GM21529 (cell line): ENCODE measurements around the gene THAP2.

Experiments
- ATAC-seq: cut with Tn5 transposase; IDR thresholded peaks from one replicate; pipeline ENCODE4 v1.9.1; 2021; ENCODE audit not compliant: unreplicated experiment

THAP2 gene

DNA sequence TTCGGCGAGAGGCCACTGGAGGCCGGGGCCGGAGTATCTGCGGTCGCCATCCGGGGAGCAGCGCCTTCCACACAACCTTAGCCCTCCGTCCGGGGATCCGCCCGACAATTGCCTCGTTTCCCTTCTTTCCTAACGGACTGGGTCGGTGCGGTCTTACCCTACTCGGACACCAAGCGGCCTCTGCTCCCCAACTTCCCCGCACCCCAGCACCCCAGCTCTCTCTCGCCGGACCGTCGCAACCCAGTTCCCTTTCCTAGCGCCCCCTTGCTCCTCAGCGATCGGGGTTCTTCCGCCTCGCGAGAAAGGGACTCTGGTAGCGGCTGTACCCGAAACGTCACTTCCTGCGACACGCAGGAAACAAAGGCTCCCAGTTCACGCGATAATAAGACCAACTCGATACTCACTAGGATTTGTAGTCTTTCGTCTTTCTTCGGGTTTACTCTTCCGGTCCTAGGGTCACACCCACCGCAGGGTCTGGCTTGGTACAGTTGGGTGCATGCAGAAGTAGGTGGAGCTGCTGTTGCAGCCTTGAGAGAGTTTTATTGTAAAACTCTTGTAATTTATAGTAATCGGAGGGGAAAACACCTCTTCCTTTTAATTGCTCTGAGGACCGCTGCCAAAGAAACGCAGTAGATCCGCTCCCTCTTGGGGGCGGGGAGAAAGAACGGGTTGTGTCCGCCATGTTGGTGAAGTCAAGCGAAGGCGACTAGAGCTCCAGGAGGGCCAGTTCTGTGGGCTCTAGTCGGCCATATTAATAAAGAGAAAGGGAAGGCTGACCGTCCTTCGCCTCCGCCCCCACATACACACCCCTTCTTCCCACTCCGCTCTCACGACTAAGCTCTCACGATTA lies at the start of gene THAP2, which contains the start of gene ZFC3H1:
THAP2 (plus strand) TSS at position 741 of the 850 bp plus-strand sequence. CDS start 209 bp downstream, outside the sequence.
ZFC3H1 (minus strand) TSS at position 288 of the 850 bp plus-strand sequence; CDS start at position 50, 238 bp downstream.
- ATAC-seq = peak; percentile 91

DNA sequence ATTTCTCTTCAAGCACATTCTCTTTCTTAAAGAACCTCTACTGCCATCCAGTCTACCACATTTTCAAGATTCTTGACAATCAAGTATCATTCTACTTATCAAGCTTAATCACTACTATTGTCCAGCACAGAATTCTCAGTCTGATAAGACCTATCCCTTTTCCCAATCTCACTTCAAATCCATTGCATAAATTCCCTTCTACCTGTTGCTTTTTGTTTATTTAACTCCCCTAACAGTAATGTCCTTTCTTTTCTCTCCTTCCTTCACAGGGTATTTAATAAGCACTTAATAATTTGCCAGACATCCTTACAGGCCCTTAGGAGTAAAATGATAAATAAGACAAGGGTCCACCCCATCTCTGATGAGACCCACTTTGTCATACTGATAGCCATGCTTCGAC lies 42.2 kb upstream of the THAP2 start:
- no peak for ATAC-seq

DNA sequence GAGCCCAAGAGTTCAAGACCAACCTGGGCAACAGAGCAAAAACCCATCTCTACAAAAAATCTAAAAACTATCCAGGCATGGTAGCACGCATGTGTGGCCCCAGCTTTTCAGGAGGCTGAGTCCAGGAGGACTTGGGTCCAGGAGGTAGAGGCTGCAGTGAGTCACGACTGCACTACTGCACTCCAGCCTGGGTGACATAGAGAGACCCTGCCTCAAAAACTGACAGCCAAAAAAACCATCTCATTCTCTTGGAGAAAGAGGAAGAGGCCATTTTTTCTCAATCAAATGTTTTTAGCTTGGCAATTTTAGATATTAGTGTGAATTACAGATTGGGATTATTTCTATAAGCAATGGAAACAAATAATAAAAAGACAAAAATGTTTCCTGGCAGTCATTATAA lies 38.6 kb upstream of the THAP2 start:
- no peak for ATAC-seq

DNA sequence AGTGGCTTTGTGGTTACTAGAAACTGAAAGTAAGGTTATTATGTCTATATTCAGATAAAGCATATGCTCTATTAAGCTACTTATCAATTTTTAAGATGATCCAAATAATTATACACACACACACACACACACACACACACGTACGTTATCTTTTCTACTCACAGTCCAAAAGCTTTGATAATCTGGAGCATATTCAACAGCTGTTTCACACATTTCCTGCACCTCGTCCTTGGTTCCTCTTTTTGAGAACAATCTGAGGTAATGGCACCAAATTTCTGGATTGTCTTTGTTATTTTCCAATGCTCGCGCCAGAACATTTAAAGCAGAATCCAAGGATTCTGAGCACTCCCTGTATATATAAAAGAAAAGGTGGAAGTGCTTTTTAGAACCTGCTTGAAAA lies 38.0 kb upstream of the THAP2 start:
- peak; percentile 80 for ATAC-seq

DNA sequence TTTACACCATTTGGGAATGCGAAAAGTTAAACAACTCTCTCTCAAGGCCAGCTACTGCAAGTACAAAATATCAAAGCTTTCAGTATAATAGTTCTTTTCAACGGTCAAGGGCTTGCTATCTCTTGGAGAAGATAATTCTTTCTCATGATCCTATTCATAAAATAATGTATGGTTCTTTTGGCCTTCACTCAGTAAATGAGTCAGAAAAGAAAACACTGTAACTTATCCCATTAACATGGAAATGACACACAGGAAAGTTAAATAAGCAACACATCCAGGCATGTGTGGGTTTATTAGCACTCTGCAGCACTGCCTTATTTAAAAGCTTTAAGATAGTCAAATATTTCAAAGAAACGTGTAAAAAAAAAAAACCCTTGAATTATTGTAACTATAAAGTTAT lies 37.3 kb upstream of the THAP2 start:
- no peak for ATAC-seq

DNA sequence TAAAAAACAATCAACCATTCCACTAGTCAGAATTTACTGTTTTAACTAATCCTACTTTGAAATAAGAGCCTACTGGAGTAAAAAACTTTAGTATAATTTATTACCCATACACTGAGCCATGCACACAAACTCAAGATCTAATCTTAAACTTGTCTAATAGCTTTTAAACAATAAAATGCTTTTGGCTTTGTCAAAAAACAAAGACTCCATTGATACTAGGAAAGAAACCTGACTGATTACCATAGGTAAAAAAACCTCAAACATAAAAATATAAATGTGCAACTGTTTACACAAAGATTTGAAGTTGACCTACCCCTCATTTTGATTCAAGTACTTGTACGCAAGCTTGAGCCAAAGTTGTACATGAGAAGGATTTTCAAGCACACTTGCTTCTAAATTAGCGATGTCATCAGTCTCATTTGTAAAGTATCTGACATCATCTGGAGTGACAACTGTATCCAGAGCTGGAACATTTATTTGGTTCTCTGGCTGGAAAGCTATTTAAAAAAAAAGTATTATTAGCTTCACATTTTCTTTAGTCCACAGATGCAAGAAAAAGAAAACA lies 36.6 kb upstream of the THAP2 start:
- no peak for ATAC-seq

DNA sequence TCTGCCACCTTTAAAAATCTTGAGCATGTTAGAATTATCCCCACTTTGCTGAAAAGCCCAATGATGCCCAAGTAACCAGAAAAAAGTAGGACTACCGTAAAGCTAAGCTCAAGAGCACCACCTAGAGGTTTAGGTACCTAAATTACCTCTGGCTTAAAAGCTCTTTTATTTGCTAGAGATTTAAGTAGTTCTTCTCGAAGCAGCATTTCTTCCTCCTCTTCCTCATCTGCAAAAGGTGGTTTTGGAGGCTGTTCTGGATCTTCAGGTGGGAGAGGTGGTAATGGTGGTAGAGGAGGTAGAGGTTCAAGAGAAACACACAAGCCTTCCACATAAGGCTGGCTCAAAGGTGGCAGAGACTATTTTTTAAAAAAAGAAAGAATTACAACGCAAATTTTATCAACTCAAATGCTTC lies 27.4 kb upstream of the THAP2 start:
- peak; percentile 66 for ATAC-seq

DNA sequence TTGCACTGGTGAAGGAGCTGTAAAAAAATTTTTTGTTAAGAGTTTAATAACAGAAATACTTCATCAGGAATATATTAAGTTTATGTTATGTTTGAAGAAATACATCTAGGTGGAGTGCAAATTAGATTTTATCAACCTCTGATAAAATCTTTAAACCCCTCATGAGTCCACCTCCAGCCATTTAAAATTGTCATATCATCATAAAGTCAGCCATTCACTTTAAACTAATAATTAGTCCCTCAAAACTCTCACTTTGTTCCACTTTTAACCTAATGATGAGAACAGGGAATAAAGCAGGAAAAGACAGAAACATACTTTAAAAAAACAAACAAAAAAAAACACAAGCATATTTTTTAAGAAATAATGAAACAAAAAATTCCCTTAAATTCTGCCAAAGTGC lies 25.6 kb upstream of the THAP2 start:
- no peak for ATAC-seq

DNA sequence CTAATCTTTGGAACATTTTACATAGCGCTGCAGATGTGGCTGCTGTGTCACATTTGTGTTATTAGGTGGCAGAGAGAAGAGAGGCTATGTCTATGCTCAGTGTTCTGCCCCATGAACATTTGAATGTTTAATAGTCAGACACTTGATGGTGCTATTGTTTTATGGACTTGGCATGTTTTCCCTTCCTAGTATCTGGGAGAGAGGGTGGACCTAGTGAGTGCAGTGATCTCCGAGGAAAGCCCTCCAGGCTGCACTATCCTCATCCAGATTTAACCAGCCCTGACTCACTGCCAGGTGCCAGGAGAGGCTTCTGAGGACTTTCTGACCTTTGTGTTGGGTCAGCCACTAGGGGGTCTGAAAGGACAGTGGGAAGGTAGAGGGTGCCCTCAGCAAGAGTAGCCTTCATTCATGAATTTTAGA lies 24.8 kb upstream of the THAP2 start:
- no peak for ATAC-seq

DNA sequence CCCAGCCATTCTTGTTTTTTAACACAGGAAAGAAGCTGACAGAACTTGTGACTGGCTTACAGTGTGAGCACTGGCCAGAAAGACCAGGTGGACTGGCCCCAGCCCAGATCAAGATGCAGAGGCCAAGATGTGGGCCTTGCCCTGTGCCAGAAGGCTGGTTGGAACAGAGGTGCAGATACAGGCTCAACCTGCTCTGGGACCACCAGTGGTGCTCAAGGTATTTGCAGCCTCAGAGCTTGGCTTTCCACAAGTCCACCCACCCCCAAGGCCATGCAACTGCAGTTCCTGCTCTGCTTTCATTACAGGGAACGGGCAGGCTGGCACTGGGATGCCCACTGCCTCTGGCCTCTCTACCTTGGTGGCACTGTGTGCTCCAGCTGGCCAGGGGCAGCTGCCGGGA lies 23.8 kb upstream of the THAP2 start:
- no peak for ATAC-seq

DNA sequence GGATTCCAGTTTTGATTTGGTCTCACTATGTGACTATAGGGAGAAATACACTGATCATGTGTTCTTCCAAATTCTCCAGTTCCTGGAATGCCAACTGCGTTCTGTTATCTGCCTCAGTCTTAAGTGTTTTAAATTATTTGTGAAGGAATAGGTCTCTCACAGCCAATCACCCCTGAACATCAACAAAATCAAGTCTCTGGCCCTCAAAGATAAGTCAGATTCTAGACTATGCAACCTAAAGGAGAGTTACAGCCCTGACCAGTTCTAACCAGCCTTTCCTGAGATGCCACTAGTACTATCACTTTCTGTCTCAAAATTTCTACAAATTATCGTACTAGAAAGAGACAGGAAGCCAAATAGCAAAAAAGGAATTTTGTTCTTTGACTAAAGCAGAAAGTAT lies 22.7 kb upstream of the THAP2 start:
- no peak for ATAC-seq

DNA sequence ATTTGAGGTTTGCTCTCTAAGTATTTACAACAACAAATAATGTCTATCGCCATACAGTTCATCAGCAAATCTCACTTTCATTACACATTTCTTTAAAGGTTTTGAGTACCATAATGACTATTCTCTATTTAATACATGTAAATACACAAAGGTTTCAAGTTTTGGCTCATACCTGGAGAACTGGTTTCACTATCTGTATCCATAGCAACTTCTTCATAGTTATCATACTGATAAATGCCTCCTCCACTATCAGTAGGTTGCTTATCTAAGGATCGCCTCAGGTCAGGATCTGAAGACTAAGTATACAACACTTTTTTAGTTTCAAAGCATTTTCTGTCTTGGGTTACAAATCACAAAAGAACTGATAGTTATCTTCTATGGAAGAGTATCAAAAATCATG lies 21.8 kb upstream of the THAP2 start:
- ATAC-seq = peak; percentile 46

DNA sequence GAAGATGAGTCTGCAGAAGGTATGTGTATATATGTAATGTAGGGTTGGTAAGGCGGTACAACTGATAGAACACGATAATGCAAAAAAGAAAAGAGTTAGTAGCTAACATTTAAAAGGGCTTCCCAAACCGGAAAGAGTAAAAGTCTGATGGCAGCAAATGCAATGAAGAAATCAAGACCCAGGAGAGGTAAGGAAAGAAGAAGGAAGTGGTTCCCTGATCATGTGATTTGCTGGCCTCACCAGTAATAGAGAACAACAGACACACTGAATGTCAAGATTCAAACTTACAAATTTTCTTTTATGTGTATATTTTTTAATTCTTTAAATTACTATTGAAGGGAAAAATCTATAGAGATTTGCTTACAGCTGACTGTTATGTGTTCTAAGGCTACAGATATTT lies 18.8 kb upstream of the THAP2 start:
- ATAC-seq = no peak

DNA sequence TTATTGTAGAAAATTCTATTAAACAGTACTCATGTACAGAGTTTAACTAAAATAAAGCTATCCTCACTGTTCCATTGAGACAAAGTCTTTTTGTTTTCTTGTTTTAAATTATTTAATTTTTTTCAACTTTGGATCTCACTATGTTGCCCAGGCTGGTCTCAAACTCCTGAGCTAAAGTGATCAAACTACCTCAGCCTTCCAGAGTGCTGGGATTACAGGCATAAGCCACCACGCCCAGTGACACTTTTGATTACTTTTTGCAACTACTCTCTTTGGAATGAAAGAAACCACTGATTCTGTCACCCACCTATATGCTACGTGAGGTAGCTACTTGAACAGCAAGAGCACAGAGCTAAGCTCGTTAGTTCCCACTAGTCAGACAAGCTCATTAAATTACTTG lies 17.6 kb upstream of the THAP2 start:
- no peak for ATAC-seq

DNA sequence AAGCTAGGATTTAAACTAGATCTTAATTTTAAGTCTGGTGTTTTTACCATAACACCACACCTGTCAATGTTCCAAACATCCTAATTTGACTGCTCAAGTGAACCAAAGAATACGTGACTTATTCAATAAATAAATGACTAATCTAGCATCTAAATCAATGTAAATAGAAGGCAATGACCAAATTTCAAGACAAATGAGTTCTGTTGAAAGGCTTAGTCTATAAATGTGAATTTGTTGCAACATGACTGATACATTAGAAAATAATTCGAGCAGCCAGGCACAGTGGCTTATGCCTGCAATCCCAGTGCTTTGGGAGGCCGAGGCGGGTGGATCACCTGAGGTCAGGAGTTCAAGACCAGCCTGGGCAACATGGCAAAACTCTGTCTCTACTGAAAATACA lies 15.6 kb upstream of the THAP2 start:
- ATAC-seq = no peak

DNA sequence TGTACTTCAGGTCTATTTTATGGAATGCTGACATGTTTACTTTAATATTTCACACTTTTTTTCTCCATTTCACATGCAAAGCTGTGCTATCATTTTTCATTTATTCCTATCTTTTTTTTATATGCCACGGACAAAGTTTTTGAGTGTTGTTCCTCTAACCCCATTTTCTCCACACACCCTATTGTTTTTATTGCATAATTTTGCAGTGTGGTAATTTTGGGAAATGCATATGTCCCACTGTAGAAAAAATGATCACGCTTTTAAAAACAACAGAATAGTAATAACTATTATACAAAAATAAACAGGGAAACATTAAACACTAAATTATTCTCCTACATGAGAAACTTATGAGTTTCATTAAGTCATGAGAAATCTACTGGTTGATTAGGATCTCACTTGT lies 14.7 kb upstream of the THAP2 start:
- ATAC-seq = no peak

DNA sequence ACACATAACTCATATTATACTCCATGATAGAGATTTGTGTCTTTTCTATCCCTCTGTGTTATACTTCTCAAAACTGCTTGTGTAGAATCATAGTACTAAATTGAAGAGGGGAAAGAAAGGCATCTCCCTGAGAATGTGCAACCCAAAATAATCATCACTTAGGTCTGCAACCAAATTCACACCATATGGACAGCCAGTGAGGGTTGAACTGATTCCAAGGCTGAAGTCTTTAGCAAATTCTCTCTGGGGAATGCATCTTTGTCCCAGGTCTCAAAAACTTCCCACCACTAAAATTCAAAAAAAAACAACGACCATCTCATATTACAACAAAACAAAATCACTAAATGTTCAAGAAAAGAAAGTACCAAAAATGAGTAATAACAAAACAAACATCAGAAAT lies 11.4 kb upstream of the THAP2 start:
- ATAC-seq = no peak

DNA sequence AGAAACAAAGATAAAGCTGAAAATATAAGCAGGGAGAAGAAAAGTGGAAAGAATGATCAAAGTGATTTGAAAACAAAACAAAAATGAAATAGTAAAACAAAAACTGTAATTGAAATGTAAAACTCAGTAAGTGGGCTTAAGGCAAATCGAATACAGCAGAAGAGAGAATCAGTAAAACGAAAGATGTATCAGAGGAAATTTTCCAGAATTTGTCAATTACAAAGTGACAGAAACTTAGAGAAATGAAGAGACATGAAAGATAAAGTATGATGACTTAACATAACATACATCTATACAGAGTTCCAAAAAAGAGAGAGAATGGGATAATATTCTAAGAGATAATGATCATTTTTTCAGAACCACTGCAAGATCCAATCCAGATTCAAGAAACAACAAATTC lies 11.0 kb upstream of the THAP2 start:
- ATAC-seq = no peak

DNA sequence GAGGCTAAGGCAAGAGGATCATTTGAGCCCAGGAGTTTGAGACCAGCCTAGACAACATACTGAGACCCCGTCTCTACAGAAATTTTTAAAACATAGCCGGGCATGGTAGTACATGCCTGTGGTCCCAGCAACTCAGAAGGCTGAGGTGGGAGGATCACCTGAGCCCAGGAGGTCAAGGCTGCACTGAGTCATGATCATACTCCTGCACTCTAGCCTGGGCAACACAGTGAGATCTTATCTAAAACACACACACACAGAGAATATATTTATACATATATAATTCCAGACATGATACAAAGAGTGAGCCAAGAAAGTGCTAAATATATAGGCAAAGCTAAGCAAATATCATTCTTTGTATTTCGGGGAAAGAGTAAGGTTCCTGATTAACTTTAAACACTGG lies 9.9 kb upstream of the THAP2 start:
- no peak for ATAC-seq

DNA sequence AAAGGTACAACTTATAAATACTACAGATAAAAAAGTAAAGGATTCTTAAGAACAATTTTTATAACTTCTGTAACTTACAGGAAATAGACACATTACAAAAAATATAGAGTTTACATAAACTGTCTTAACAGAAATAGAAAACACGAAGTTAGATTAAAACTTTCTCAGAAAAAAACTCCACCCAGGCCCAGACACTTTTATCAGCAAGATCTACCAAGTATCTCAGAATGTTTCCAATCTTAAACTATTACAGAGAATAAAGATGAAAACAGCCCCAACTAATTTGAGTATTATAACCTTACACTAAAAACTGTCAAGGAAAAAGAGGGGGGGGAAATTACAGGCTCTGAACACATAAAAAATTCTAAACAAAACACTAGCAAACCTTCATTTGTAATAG lies 8.6 kb upstream of the THAP2 start:
- no peak for ATAC-seq

DNA sequence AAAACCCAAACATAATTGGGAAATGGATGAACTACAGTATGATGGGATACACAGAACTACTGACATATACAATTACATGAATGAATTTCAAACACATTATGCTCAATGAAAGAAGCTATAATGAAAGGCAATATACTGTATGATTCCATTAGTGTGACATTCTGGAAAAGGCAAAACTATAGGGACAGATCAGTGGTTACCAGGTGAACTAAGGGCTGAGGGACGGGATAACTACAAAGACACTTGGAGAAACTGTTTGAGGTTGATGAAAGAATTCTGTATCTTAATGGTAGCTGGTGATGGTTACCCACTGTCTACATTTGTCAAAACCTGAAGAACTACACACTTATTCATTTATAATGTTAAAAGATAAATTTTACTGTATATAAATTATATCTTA lies 8.2 kb upstream of the THAP2 start:
- ATAC-seq = no peak

DNA sequence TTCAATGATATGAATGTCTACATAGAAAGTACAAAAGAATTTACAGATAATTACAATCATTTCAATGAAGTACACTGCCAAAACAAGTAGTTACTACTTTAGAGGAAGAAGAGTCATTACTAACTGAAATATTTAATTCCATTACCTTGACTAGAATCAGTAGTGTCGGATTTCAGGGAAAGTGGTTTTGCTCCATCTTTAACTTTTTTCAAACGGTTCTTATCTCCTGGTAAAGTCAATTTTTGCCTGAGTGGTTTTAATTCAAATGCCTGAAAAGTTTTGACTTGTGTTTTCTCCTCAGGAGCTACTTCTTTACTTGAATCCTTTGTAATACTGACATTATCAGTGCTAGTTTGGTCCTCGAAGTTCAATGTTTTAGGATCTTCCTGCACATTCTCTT lies 7.4 kb upstream of the THAP2 start:
- ATAC-seq = no peak
